ENCODE results near the gene PFDN6.

GRCh38 chr6:33320315-33321181 is 31.1 kb downstream of the PFDN6 start:
- TF ChIP-seq POLR2A (IDR thresholded peaks at IDR 0.05) = no peak
- TF ChIP-seq, protein P1, sequence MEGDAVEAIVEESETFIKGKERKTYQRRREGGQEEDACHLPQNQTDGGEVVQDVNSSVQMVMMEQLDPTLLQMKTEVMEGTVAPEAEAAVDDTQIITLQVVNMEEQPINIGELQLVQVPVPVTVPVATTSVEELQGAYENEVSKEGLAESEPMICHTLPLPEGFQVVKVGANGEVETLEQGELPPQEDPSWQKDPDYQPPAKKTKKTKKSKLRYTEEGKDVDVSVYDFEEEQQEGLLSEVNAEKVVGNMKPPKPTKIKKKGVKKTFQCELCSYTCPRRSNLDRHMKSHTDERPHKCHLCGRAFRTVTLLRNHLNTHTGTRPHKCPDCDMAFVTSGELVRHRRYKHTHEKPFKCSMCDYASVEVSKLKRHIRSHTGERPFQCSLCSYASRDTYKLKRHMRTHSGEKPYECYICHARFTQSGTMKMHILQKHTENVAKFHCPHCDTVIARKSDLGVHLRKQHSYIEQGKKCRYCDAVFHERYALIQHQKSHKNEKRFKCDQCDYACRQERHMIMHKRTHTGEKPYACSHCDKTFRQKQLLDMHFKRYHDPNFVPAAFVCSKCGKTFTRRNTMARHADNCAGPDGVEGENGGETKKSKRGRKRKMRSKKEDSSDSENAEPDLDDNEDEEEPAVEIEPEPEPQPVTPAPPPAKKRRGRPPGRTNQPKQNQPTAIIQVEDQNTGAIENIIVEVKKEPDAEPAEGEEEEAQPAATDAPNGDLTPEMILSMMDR (IDR thresholded peaks at IDR 0.05) = no peak
